ENCODE data around the gene GPR63.
A peak's percentile ranks its signal among the peaks of the same experiment; 100 is the strongest.

The GPR63 gene

GRCh38 chr6:96823743-96824142 lies 13.5 kb downstream of the GPR63 start:
- Histone ChIP-seq H3K18ac (ENCODE audit: low read length) (no peak overlapping the region), H2BK120ac (ENCODE audit: insufficient read depth, low read length, poor library complexity) (no peak overlapping the region), H3K9me3 (ENCODE audit: insufficient read depth, low read depth, low read length) (no peaks in the 10 kb centered on the region), H3K4ac (ENCODE audit: low read depth, low read length) (no peak overlapping the region), H4K12ac (ENCODE audit: low read depth, low read length) (no peak overlapping the region), H4K91ac (ENCODE audit: low read depth, low read length) (no peak overlapping the region), H3K79me2 (ENCODE audit: control insufficient read depth, insufficient read depth, low read length, poor library complexity) (no peaks in the 10 kb centered on the region), H2AFZ (ENCODE audit: insufficient read depth, low read length, poor library complexity) (no peak overlapping the region), H2BK12ac (ENCODE audit: low read length) (no peak overlapping the region), H3K14ac (ENCODE audit: low read length) (no peak overlapping the region), H3K27me3 (ENCODE audit: insufficient read depth, low read length) (no peaks in the 10 kb centered on the region), H3K4me2 (ENCODE audit: low read length) (no peak overlapping the region), H3K4me3 (ENCODE audit: low read depth, low read length) (no peak overlapping the region), H2AK5ac (ENCODE audit: low read length) (no peak overlapping the region), H3K79me1 (ENCODE audit: low read length) (no peaks in the 10 kb centered on the region), H3K27ac (ENCODE audit: low read depth, low read length) (no peak overlapping the region), H3K23ac (ENCODE audit: low read length) (no peak overlapping the region), H3K4me1 (ENCODE audit: control insufficient read depth in 1 of 2, insufficient read depth in 2 of 2, low read length in 2 of 2) (no peaks in the 10 kb centered on the region), H2BK5ac (ENCODE audit: low read depth, low read length, poor library complexity) (no peak overlapping the region), H3K36me3 (ENCODE audit: control insufficient read depth in 1 of 2, insufficient read depth in 2 of 2, low read length in 2 of 2) (no peaks in the 10 kb centered on the region), H4K8ac (ENCODE audit: low read depth, low read length) (no peak overlapping the region), H3K9ac (ENCODE audit: low read length) (no peak overlapping the region)
- WGBS (ENCODE audit: extremely low coverage, insufficient coverage, insufficient read length), result no CpG with 5 or more reads among the region's 2 CpGs
- no peak for DNase-seq

- H2BK5ac ChIP-seq (ENCODE audit: low read depth, low read length, poor library complexity), result no peak overlapping the region
- no CpG with 5 or more reads among the region's 4 CpGs for WGBS (ENCODE audit: extremely low coverage, insufficient coverage, insufficient read length)
These were observed 16.2 kb downstream of the GPR63 start for GRCh38 chr6:96821034-96821433.

DNA sequence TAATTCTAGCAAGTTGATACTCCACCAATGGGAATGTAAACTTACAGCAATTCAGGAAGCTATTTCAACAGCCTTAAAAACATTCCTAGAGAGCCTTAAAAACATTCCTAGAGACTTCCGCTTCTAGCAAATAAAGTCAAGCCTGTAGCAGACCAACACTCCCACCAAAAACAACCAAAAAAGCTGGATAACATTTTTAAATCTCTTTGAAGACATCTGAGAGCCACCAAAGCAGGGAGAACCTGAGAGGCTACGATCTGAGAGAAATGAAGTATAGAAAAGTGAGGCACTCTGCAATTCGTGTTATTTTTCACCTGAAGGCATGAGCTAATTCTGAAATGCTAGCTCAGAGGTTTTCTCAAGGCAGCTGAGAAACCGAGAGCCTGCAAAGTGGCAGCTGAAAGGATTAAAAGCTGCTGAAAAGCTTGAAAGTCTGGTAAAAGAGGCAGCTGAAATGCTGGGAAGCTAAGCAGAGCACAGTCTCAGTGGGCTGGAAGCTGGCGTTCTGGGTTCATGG lies 20.9 kb downstream of the GPR63 start:
- peak in 1 of 2 donors; percentile 58 for DNase-seq
- H2AK5ac ChIP-seq (ENCODE audit: low read length), result no peak overlapping the region
- no peaks in the 10 kb centered on the region for H3K36me3 ChIP-seq (ENCODE audit: control insufficient read depth in 1 of 2, insufficient read depth in 2 of 2, low read length in 2 of 2)
- H3K27me3 ChIP-seq (ENCODE audit: insufficient read depth, low read length), result no peaks in the 10 kb centered on the region
- H3K9ac ChIP-seq (ENCODE audit: low read length), result no peak overlapping the region
- H2BK12ac ChIP-seq (ENCODE audit: low read length), result no peak overlapping the region
- H4K91ac ChIP-seq (ENCODE audit: low read depth, low read length), result no peak overlapping the region
- H2BK5ac ChIP-seq (ENCODE audit: low read depth, low read length, poor library complexity), result peak overlapping the region; percentile 12
- H4K8ac ChIP-seq (ENCODE audit: low read depth, low read length), result no peak overlapping the region
- no peak overlapping the region for H2AFZ ChIP-seq (ENCODE audit: insufficient read depth, low read length, poor library complexity)
- no peaks in the 10 kb centered on the region for H3K4me1 ChIP-seq (ENCODE audit: control insufficient read depth in 1 of 2, insufficient read depth in 2 of 2, low read length in 2 of 2)
- no peak overlapping the region for H3K4me3 ChIP-seq (ENCODE audit: low read depth, low read length)
- H3K79me1 ChIP-seq (ENCODE audit: low read length), result no peaks in the 10 kb centered on the region
- peak overlapping the region; percentile 24 for H2BK120ac ChIP-seq (ENCODE audit: insufficient read depth, low read length, poor library complexity)
- no peak overlapping the region for H3K23ac ChIP-seq (ENCODE audit: low read length)
- H4K12ac ChIP-seq (ENCODE audit: low read depth, low read length), result no peak overlapping the region
- peak overlapping the region; percentile 29 for H3K14ac ChIP-seq (ENCODE audit: low read length)
- WGBS (ENCODE audit: extremely low coverage, insufficient coverage, insufficient read length), result no CpG with 5 or more reads among the region's 5 CpGs
- H3K27ac ChIP-seq (ENCODE audit: low read depth, low read length), result peak overlapping the region; percentile 86
- peak overlapping the region; percentile 75 for H3K4me2 ChIP-seq (ENCODE audit: low read length)
- no peak overlapping the region for H3K18ac ChIP-seq (ENCODE audit: low read length)
- H3K9me3 ChIP-seq (ENCODE audit: insufficient read depth, low read depth, low read length), result no peaks in the 10 kb centered on the region
- H3K4ac ChIP-seq (ENCODE audit: low read depth, low read length), result no peak overlapping the region
- no peaks in the 10 kb centered on the region for H3K79me2 ChIP-seq (ENCODE audit: control insufficient read depth, insufficient read depth, low read length, poor library complexity)

More at GRCh38 chr6:96821034-96821433, 16.2 kb downstream of the GPR63 start:
- H3K27ac ChIP-seq (ENCODE audit: low read depth, low read length), result no peak overlapping the region
- no peak for DNase-seq
- no peak overlapping the region for H3K4me2 ChIP-seq (ENCODE audit: low read length)
- no peaks in the 10 kb centered on the region for H3K79me1 ChIP-seq (ENCODE audit: low read length)
- H3K79me2 ChIP-seq (ENCODE audit: control insufficient read depth, insufficient read depth, low read length, poor library complexity), result no peaks in the 10 kb centered on the region
- H4K91ac ChIP-seq (ENCODE audit: low read depth, low read length), result no peak overlapping the region
- no peak overlapping the region for H3K4me3 ChIP-seq (ENCODE audit: low read depth, low read length)
- no peaks in the 10 kb centered on the region for H3K9me3 ChIP-seq (ENCODE audit: insufficient read depth, low read depth, low read length)
- H2AK5ac ChIP-seq (ENCODE audit: low read length), result no peak overlapping the region
- H4K8ac ChIP-seq (ENCODE audit: low read depth, low read length), result no peak overlapping the region
- H3K14ac ChIP-seq (ENCODE audit: low read length), result no peak overlapping the region
- H3K36me3 ChIP-seq (ENCODE audit: control insufficient read depth in 1 of 2, insufficient read depth in 2 of 2, low read length in 2 of 2), result no peaks in the 10 kb centered on the region
- no peaks in the 10 kb centered on the region for H3K4me1 ChIP-seq (ENCODE audit: control insufficient read depth in 1 of 2, insufficient read depth in 2 of 2, low read length in 2 of 2)
- no peak overlapping the region for H2AFZ ChIP-seq (ENCODE audit: insufficient read depth, low read length, poor library complexity)
- no peak overlapping the region for H2BK120ac ChIP-seq (ENCODE audit: insufficient read depth, low read length, poor library complexity)
- no peak overlapping the region for H3K23ac ChIP-seq (ENCODE audit: low read length)
- H3K18ac ChIP-seq (ENCODE audit: low read length), result no peak overlapping the region
- no peak overlapping the region for H4K12ac ChIP-seq (ENCODE audit: low read depth, low read length)
- no peaks in the 10 kb centered on the region for H3K27me3 ChIP-seq (ENCODE audit: insufficient read depth, low read length)
- H3K9ac ChIP-seq (ENCODE audit: low read length), result no peak overlapping the region
- no peak overlapping the region for H2BK12ac ChIP-seq (ENCODE audit: low read length)
- no peak overlapping the region for H3K4ac ChIP-seq (ENCODE audit: low read depth, low read length)

- peak; percentile 60 to 89 for DNase-seq
- H2BK12ac ChIP-seq (ENCODE audit: low read length), result no peak overlapping the region
- WGBS (ENCODE audit: extremely low coverage, insufficient coverage, insufficient read length), result no CpG with 5 or more reads among the region's 1 CpG
- no peak overlapping the region for H2BK5ac ChIP-seq (ENCODE audit: low read depth, low read length, poor library complexity)
- H2BK120ac ChIP-seq (ENCODE audit: insufficient read depth, low read length, poor library complexity), result no peak overlapping the region
- no peak overlapping the region for H4K91ac ChIP-seq (ENCODE audit: low read depth, low read length)
- H3K23ac ChIP-seq (ENCODE audit: low read length), result no peak overlapping the region
- H3K9ac ChIP-seq (ENCODE audit: low read length), result no peak overlapping the region
- no peak overlapping the region for H3K4me3 ChIP-seq (ENCODE audit: low read depth, low read length)
- H4K8ac ChIP-seq (ENCODE audit: low read depth, low read length), result no peak overlapping the region
- no peak overlapping the region for H2AFZ ChIP-seq (ENCODE audit: insufficient read depth, low read length, poor library complexity)
- H3K4me1 ChIP-seq (ENCODE audit: control insufficient read depth in 1 of 2, insufficient read depth in 2 of 2, low read length in 2 of 2), result no peaks in the 10 kb centered on the region
- H3K79me1 ChIP-seq (ENCODE audit: low read length), result no peaks in the 10 kb centered on the region
- no peak overlapping the region for H3K4ac ChIP-seq (ENCODE audit: low read depth, low read length)
- H3K36me3 ChIP-seq (ENCODE audit: control insufficient read depth in 1 of 2, insufficient read depth in 2 of 2, low read length in 2 of 2), result no peaks in the 10 kb centered on the region
- H3K79me2 ChIP-seq (ENCODE audit: control insufficient read depth, insufficient read depth, low read length, poor library complexity), result no peaks in the 10 kb centered on the region
- H3K9me3 ChIP-seq (ENCODE audit: insufficient read depth, low read depth, low read length), result no peaks in the 10 kb centered on the region
- no peak overlapping the region for H3K14ac ChIP-seq (ENCODE audit: low read length)
- H3K27ac ChIP-seq (ENCODE audit: low read depth, low read length), result no peak overlapping the region
- H4K12ac ChIP-seq (ENCODE audit: low read depth, low read length), result no peak overlapping the region
- no peak overlapping the region for H3K4me2 ChIP-seq (ENCODE audit: low read length)
- H2AK5ac ChIP-seq (ENCODE audit: low read length), result no peak overlapping the region
- no peaks in the 10 kb centered on the region for H3K27me3 ChIP-seq (ENCODE audit: insufficient read depth, low read length)
- H3K18ac ChIP-seq (ENCODE audit: low read length), result no peak overlapping the region
These were observed 22.7 kb downstream of the GPR63 start for GRCh38 chr6:96814625-96815024.

Measured in trophoblast cell (in vitro differentiated cells and primary cell).